Peyer's patch (tissue), 4 donors: ENCODE measurements around the gene MTRR.

Source experiments
- CTCF ChIP-seq, 6 experiments: fragments of 450-650 bp in 4 of 6; fragments of 200-600 bp in 2 of 6; sonication (generic) in 1 of 6; IDR thresholded peaks; one replicate each; pipeline ENCODE4 v1.5.1; 2017 to 2019; ENCODE audit warnings: antibody characterized with exemption in 6 of 6, mild to moderate bottlenecking in 3 of 6, moderate library complexity in 1 of 6
- POLR2A ChIP-seq, 2 donors: fragments of 450-650 bp; IDR thresholded peaks; one replicate each; pipeline ENCODE4 v1.5.1; 2017; ENCODE audit warnings: antibody characterized with exemption in 2 of 2, mild to moderate bottlenecking in 2 of 2, moderate library complexity in 2 of 2

GRCh38 chr5:7877851-7878250 is 8.9 kb downstream of the MTRR start:
- TF ChIP-seq CTCF (IDR thresholded peaks at IDR 0.05) (no peak), POLR2A (IDR thresholded peaks at IDR 0.05) (no peak)
